HL-60/S4 treated with phorbol 12-myristate 13-acetate at 8.2 ng/mL for 4 days and 3 days (cell line): Measurements from ENCODE around the gene TEX26.
"Not testable (repeated sequence)": the region's sequence is repeated elsewhere in the genome, so short reads cannot be mapped to it uniquely, and the experiment has no call there.

Experiments
- in situ Hi-C: fragments of 300-500 bp; cut with MboI; formaldehyde crosslinking; loops from 2 replicates; pipeline ENCODE4 v1.15.0; 2022; ENCODE audit warnings: low sequenced_read_pairs

TEX26 gene

GRCh38 chr13:30918662-30919405 is 13.6 kb upstream of the TEX26 start:
- in situ Hi-C loops = no loop called here

- in situ Hi-C loops = no loop called here
Observed at GRCh38 chr13:30920162-30920909, 12.1 kb upstream of the TEX26 start.

- in situ Hi-C loops = no loop called here
Observed at GRCh38 chr13:30923418-30923817, 9.0 kb upstream of the TEX26 start.

GRCh38 chr13:30924721-30925120 is 7.7 kb upstream of the TEX26 start:
- in situ Hi-C loops = no loop called here

- in situ Hi-C loops = no loop called here
Observed at GRCh38 chr13:30925429-30925828, 7.0 kb upstream of the TEX26 start.

- in situ Hi-C loops = no loop called here
Observed at GRCh38 chr13:30926781-30927180, 5.7 kb upstream of the TEX26 start.

- in situ Hi-C loops = not testable (repeated sequence)
Observed at GRCh38 chr13:30927188-30927587, 5.3 kb upstream of the TEX26 start.

GRCh38 chr13:30927595-30927994 is 4.9 kb upstream of the TEX26 start:
- in situ Hi-C loops = no loop called here

GRCh38 chr13:30928978-30929377 is 3.5 kb upstream of the TEX26 start:
- in situ Hi-C loops = no loop called here

GRCh38 chr13:30933354-30933670 is 856 bp downstream of the TEX26 start:
- in situ Hi-C loops = no loop called here

GRCh38 chr13:30934381-30934780 is 1.9 kb downstream of the TEX26 start:
- in situ Hi-C loops = no loop called here

GRCh38 chr13:30934803-30935202 is 2.3 kb downstream of the TEX26 start:
- in situ Hi-C loops = no loop called here

GRCh38 chr13:30936971-30937370 is 4.5 kb downstream of the TEX26 start:
- in situ Hi-C loops = no loop called here

GRCh38 chr13:30943881-30944280 is 11.4 kb downstream of the TEX26 start:
- in situ Hi-C loops = no loop called here

GRCh38 chr13:30957258-30957943 is 24.9 kb downstream of the TEX26 start:
- in situ Hi-C loops = no loop called here

- in situ Hi-C loops = no loop called here
Observed at GRCh38 chr13:30959678-30960077, 27.2 kb downstream of the TEX26 start.

GRCh38 chr13:30963791-30964190 is 31.3 kb downstream of the TEX26 start:
- in situ Hi-C loops = no loop called here

GRCh38 chr13:30965380-30965779 is 32.9 kb downstream of the TEX26 start:
- in situ Hi-C loops = no loop called here

GRCh38 chr13:30966101-30966500 is 33.6 kb downstream of the TEX26 start:
- in situ Hi-C loops = no loop called here

GRCh38 chr13:30968846-30969245 is 36.4 kb downstream of the TEX26 start:
- in situ Hi-C loops = no loop called here

- in situ Hi-C loops = no loop called here
Observed at GRCh38 chr13:30971575-30971974, 39.1 kb downstream of the TEX26 start.

GRCh38 chr13:30972888-30973377 is 40.5 kb downstream of the TEX26 start:
- in situ Hi-C loops = no loop called here
